Measurements from ENCODE around the gene KCNQ1. TPM values are rescaled to one million over a fixed set of nuclear protein-coding genes. Genes with fewer than 3 reads are reported as not detected.

Gene KCNQ1
- total and polyA plus RNA-seq, 9 of the 15 experiments (the other 6 are each of a cell fraction or from before 2014, with no cell fraction given) = 0.44 TPM; not detected in 8

DNA sequence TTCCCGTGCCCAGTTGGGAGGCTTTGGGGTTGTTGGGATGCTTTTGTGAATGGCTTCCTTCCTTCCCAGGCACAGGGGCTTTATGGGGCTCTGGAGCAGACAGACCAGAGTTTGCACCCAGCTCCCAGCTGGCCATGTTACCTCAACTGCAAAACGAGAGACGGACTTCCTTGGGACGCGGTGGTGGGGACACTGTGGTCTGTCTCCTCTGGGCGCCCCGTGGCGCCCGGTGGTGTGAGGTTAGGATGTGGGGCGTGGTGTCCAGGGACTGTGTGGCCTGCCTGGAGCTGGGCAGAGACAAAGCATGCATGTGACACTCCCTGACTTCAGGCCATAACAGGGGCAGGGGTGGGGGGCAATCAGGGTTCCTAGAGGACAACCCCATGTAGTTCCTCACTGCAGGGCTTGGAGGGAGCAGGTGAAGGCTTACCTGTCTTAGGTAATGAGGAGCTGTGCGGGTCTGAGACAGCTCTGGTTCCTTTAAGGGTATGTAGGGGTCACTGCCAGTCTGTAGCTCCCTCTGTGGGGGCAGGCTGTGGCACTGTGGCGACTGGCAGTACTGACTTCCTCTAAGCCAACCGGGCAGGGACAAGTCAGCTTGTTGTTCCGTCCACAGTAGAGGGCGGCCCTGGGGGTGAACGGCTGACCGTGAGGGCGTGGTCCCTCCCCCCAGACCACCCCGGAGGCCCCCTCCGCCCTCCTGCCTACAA is 14.4 kb downstream of the KCNQ1 start (continued):
- no peak for TF ChIP-seq HNRNPUL1 (IDR thresholded peaks at IDR 0.05; ENCODE audit: low read length)
- TF ChIP-seq, protein P1, sequence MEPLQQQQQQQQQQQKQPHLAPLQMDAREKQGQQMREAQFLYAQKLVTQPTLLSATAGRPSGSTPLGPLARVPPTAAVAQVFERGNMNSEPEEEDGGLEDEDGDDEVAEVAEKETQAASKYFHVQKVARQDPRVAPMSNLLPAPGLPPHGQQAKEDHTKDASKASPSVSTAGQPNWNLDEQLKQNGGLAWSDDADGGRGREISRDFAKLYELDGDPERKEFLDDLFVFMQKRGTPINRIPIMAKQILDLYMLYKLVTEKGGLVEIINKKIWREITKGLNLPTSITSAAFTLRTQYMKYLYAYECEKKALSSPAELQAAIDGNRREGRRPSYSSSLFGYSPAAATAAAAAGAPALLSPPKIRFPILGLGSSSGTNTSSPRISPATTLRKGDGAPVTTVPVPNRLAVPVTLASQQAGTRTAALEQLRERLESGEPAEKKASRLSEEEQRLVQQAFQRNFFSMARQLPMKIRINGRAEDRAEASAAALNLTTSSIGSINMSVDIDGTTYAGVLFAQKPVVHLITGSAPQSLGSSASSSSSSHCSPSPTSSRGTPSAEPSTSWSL (CRISPR knock-in tag; IDR thresholded peaks at IDR 0.05; ENCODE audit: borderline replicate concordance) = no peak
- TF ChIP-seq PML (IDR thresholded peaks at IDR 0.05; ENCODE audit: low read length) = no peak
- no peak for TF ChIP-seq ZNF124 (CRISPR knock-in tag; IDR thresholded peaks at IDR 0.05)
- TF ChIP-seq XRCC3 (IDR thresholded peaks at IDR 0.05) = no peak
- TF ChIP-seq E2F3 (CRISPR knock-in tag; IDR thresholded peaks at IDR 0.05) = no peak
- TF ChIP-seq HDAC1 (IDR thresholded peaks at IDR 0.05) = no peak
- TF ChIP-seq TAF1 (IDR thresholded peaks at IDR 0.05; ENCODE audit: control insufficient read depth, extremely low read depth, insufficient read depth, low read length, severe bottlenecking) = no peak

DNA sequence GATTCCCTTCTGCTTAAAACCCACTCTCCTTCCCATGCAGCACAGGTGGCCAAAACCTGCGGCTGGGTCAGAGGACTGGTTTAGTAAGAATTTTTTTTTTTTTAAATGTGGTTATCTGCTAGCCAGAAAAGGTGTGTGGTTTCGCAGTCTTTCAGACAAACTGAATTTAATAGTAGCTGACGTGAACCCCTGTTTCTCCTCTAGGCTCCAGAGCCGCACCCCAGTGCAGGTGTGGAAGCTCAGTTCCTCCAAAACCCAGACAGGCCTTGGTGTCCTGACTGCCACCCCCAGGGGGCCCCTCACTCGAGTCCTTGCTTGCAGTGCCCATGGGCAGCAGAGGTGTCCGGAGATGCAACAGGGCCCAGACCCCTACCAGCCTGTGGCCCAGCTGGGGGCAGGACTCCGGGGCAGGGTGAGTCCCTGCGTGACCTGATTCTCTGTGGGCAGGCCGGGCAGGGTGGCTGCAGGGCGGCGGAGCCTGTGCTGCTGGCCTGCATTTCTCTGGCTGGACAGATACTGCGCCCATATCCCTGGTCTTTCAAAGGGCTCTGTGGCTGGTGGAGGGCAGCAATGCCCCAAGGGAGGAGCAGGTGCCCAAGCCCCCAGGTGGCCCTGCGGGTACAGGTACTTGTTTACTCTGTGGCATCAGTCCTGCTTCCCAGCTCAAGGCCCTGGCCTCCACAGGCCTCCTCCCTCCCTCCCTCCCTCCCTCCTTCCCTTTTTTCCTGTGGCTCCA is 15.2 kb downstream of the KCNQ1 start:
- no peak for DNase-seq (ENCODE audit: extremely low read depth in 1 of 4, low spot score in 3 of 4)

More for the DNA sequence above, 15.2 kb downstream of the KCNQ1 start:
- Histone ChIP-seq H3K36me3 (ENCODE audit: control insufficient read depth, insufficient read depth, low read length) (no peaks in the 10 kb centered on the region), H3K4me2 (ENCODE audit: insufficient read depth, low read length) (no peak overlapping the region), H3K4me1 (replicated peaks in 1 of 2; ENCODE audit: control insufficient read depth in 2 of 2, insufficient read depth in 2 of 2, low read length in 2 of 2) (peaks cover 0 to 23% of the 10 kb centered on the region in 2 experiments; a peak in 2 of 5 replicates), H3K27ac (ENCODE audit: extremely low read depth, low read depth, low read length) (no peak overlapping the region), H3K9me1 (ENCODE audit: control insufficient read depth, insufficient read depth, low read length) (no peaks in the 10 kb centered on the region), H4K20me1 (replicated peaks; ENCODE audit: control insufficient read depth, insufficient read depth, low read length) (peaks cover 8% of the 10 kb centered on the region; the same call in 1 of the 2 replicates), H3K9me3 (replicated peaks; ENCODE audit: control insufficient read depth, insufficient read depth, low read depth, low read length) (no peaks in the 10 kb centered on the region), H3K27me3 (ENCODE audit: control insufficient read depth in 2 of 2, insufficient read depth in 2 of 2, low read length in 2 of 2) (peaks cover 10 to 41% of the 10 kb centered on the region in 2 experiments; a peak in 4 of 5 replicates), H3K4me3 (no peak overlapping the region), H3K79me2 (ENCODE audit: control insufficient read depth, insufficient read depth, low read length) (no peaks in the 10 kb centered on the region), H3K9ac (ENCODE audit: insufficient read depth in 1 of 2, low read depth in 2 of 2, low read length in 2 of 2) (no peak overlapping the region; a peak in 1 of 4 replicates), H2AFZ (ENCODE audit: low read depth, low read length) (no peak overlapping the region)
- no peak for ATAC-seq
- no TSS peak for BruUV-seq (replicated peaks)
- POLR2A ChIA-PET = interaction anchor here (0.6 kb wide), 1 partner anchor 48 kb away, joined by 3 read pairs; no protein-coding TSS in a partner anchor
- TF ChIP-seq BRF1 (IDR thresholded peaks at IDR 0.05; ENCODE audit: borderline replicate concordance, extremely low read depth, insufficient read length) = no peak
- TF ChIP-seq, protein P2, sequence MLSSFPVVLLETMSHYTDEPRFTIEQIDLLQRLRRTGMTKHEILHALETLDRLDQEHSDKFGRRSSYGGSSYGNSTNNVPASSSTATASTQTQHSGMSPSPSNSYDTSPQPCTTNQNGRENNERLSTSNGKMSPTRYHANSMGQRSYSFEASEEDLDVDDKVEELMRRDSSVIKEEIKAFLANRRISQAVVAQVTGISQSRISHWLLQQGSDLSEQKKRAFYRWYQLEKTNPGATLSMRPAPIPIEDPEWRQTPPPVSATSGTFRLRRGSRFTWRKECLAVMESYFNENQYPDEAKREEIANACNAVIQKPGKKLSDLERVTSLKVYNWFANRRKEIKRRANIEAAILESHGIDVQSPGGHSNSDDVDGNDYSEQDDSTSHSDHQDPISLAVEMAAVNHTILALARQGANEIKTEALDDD (IDR thresholded peaks at IDR 0.05) = no peak
- TF ChIP-seq RAD51 (IDR thresholded peaks at IDR 0.05; ENCODE audit: borderline replicate concordance, low read depth) = no peak
- TF ChIP-seq EP400 (IDR thresholded peaks at IDR 0.05) = no peak
- no peak for TF ChIP-seq MAFG (tag; conservative IDR thresholded peaks at IDR 0.05)
- TF ChIP-seq, protein P3, sequence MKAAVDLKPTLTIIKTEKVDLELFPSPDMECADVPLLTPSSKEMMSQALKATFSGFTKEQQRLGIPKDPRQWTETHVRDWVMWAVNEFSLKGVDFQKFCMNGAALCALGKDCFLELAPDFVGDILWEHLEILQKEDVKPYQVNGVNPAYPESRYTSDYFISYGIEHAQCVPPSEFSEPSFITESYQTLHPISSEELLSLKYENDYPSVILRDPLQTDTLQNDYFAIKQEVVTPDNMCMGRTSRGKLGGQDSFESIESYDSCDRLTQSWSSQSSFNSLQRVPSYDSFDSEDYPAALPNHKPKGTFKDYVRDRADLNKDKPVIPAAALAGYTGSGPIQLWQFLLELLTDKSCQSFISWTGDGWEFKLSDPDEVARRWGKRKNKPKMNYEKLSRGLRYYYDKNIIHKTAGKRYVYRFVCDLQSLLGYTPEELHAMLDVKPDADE (conservative IDR thresholded peaks at IDR 0.05; ENCODE audit: control insufficient read depth, low read depth, low read length) = no peak
- WGBS (ENCODE audit: insufficient coverage, low coverage, missing lambda C conversion rate) = 2% methylated on average over 13 of the region's 13 CpGs
- in situ Hi-C loops (cut with MboI) (no loop called here), intact Hi-C loops (cut with micrococcal nuclease) (no loop called here)
- CTCF ChIA-PET (ENCODE audit: low intra/inter-chr PET ratio) = no interaction called here
- no peak for FAIRE-seq
